CD4-positive, alpha-beta T cell treated with Interferon alpha-2 for 1 hour (primary cell): ENCODE results near the gene TMEM250.

Experiments
- DNase-seq, 2 donors: peaks; one replicate each; pipeline ENCODE4 v3.0.0-alpha.2; 2020 to 2022

The TMEM250 gene

GRCh38 chr9:136081826-136082495, 36.7 kb downstream of the TMEM250 start:
- no peak for DNase-seq

- no peak for DNase-seq
Measured at GRCh38 chr9:136081113-136081825, 37.4 kb downstream of the TMEM250 start.

GRCh38 chr9:136080716-136081112, 38.0 kb downstream of the TMEM250 start:
- no peak for DNase-seq

GRCh38 chr9:136079916-136080246, 38.8 kb downstream of the TMEM250 start:
- no peak for DNase-seq

- no peak for DNase-seq
Measured at GRCh38 chr9:136079211-136079915, 39.3 kb downstream of the TMEM250 start.

- DNase-seq, result no peak
Measured at GRCh38 chr9:136078498-136079011, 40.1 kb downstream of the TMEM250 start.

- DNase-seq, result no peak
Measured at GRCh38 chr9:136078024-136078423, 40.7 kb downstream of the TMEM250 start.

GRCh38 chr9:136077491-136077890, 41.2 kb downstream of the TMEM250 start:
- no peak for DNase-seq

- peak in 1 of 2 donors; percentile 30 for DNase-seq
Measured at GRCh38 chr9:136075881-136076678, 42.6 kb downstream of the TMEM250 start.

GRCh38 chr9:136075134-136075841, 43.4 kb downstream of the TMEM250 start:
- DNase-seq, result no peak

GRCh38 chr9:136074706-136075105, 44.0 kb downstream of the TMEM250 start:
- DNase-seq, result no peak
